ENCODE data around the gene UBXN10. TPM values are rescaled to one million over a fixed set of nuclear protein-coding genes. Genes with fewer than 3 reads are reported as not detected.

The UBXN10 gene
- total RNA-seq, 4 donors from 2014 or later = 0.32 to 2.1 (median 1.2) TPM

- DNase-seq (ENCODE audit: low spot score) (no peak), ATAC-seq (ENCODE audit: low FRiP score) (no peak)
- TF ChIP-seq CTCF (IDR thresholded peaks at IDR 0.05) = no peak
Observed at GRCh38 chr1:20178634-20179370, 7.1 kb upstream of the UBXN10 start.

GRCh38 chr1:20179371-20180128 lies 6.3 kb upstream of the UBXN10 start:
- TF ChIP-seq CTCF (IDR thresholded peaks at IDR 0.05) = no peak
- DNase-seq (ENCODE audit: low spot score) (no peak), ATAC-seq (ENCODE audit: low FRiP score) (no peak)

- no peak for ATAC-seq (ENCODE audit: low FRiP score)
- no peak for DNase-seq (ENCODE audit: low spot score)
- no peak for TF ChIP-seq CTCF (IDR thresholded peaks at IDR 0.05)
Observed at GRCh38 chr1:20180129-20180843, 5.6 kb upstream of the UBXN10 start.

GRCh38 chr1:20180844-20181207 lies 5.1 kb upstream of the UBXN10 start:
- DNase-seq (ENCODE audit: low spot score) = no peak
- TF ChIP-seq CTCF (IDR thresholded peaks at IDR 0.05) = no peak
- ATAC-seq (ENCODE audit: low FRiP score) = no peak

GRCh38 chr1:20182415-20182814 lies 3.5 kb upstream of the UBXN10 start:
- TF ChIP-seq CTCF (IDR thresholded peaks at IDR 0.05) = no peak
- DNase-seq (ENCODE audit: low spot score) (no peak), ATAC-seq (ENCODE audit: low FRiP score) (no peak)

- TF ChIP-seq CTCF (IDR thresholded peaks at IDR 0.05) = no peak
- no peak for DNase-seq (ENCODE audit: low spot score)
- no peak for ATAC-seq (ENCODE audit: low FRiP score)
Observed at GRCh38 chr1:20183035-20183434, 2.9 kb upstream of the UBXN10 start.
